ENCODE data around the gene DYNLRB2.

DYNLRB2 gene

GRCh38 chr16:80564394-80564793 is 23.6 kb downstream of the DYNLRB2 start:
- Mint-ChIP-seq H3K27me3 (peaks cover 6% of the 10 kb centered on the region), H3K4me1 (peaks cover 34% of the 10 kb centered on the region), H3K27ac (peak overlapping the region; percentile 40), H3K9me3 (peaks cover 5% of the 10 kb centered on the region), H3K36me3 (peaks cover 6% of the 10 kb centered on the region), H3K4me3 (no peak overlapping the region)
- no peak for DNase-seq
- CTCF ChIA-PET: interaction anchor here (0.8 to 2.7 kb wide), 3 partner anchors 15 to 261 kb away, joined by 3 to 9 read pairs (median 3); no protein-coding TSS in a partner anchor

- Mint-ChIP-seq H3K9me3 (peaks cover 12% of the 10 kb centered on the region), H3K36me3 (peaks cover 10% of the 10 kb centered on the region), H3K4me1 (peaks cover 41% of the 10 kb centered on the region), H3K27ac (peak overlapping the region; percentile 74), H3K27me3 (no peaks in the 10 kb centered on the region), H3K4me3 (no peak overlapping the region)
- peak; percentile 65 for DNase-seq
- CTCF ChIA-PET: interaction anchor here (1.2 to 1.8 kb wide), 2 partner anchors 11 to 14 kb away, joined by 4 to 7 read pairs; no protein-coding TSS in a partner anchor
Observed at GRCh38 chr16:80569440-80570105, 28.8 kb downstream of the DYNLRB2 start.

- Mint-ChIP-seq H3K9me3 (peaks cover 12% of the 10 kb centered on the region), H3K4me1 (peaks cover 36% of the 10 kb centered on the region), H3K4me3 (no peak overlapping the region), H3K27me3 (no peaks in the 10 kb centered on the region), H3K27ac (peak overlapping the region; percentile 22), H3K36me3 (peaks cover 10% of the 10 kb centered on the region)
- DNase-seq: no peak
- CTCF ChIA-PET: interaction anchor here (1.2 to 1.8 kb wide), 2 partner anchors 10 to 14 kb away, joined by 4 to 7 read pairs; no protein-coding TSS in a partner anchor
Observed at GRCh38 chr16:80570106-80570478, 29.3 kb downstream of the DYNLRB2 start.

- no peaks in the 10 kb centered on the region for H3K27me3 Mint-ChIP-seq
- peaks cover 7% of the 10 kb centered on the region for H3K9me3 Mint-ChIP-seq
- CTCF ChIA-PET: interaction anchor here (2.3 kb wide), 1 partner anchor 47 kb away, joined by 10 read pairs; no protein-coding TSS in a partner anchor
- peaks cover 4% of the 10 kb centered on the region for H3K36me3 Mint-ChIP-seq
- no peak overlapping the region for H3K4me3 Mint-ChIP-seq
- H3K4me1 Mint-ChIP-seq: peaks cover 34% of the 10 kb centered on the region
- no peak overlapping the region for H3K27ac Mint-ChIP-seq
- DNase-seq: no peak
Observed at GRCh38 chr16:80573700-80574120, 32.9 kb downstream of the DYNLRB2 start.

GRCh38 chr16:80576343-80576912 is 35.6 kb downstream of the DYNLRB2 start:
- no peak for DNase-seq
- CTCF ChIA-PET: interaction anchor here (2.3 kb wide), 2 partner anchors 49 kb away, joined by 8 to 10 read pairs; no protein-coding TSS in a partner anchor
- Mint-ChIP-seq H3K27ac (no peak overlapping the region), H3K4me1 (peaks cover 37% of the 10 kb centered on the region), H3K27me3 (peaks cover 4% of the 10 kb centered on the region), H3K9me3 (peaks cover 2% of the 10 kb centered on the region), H3K36me3 (peaks cover 8% of the 10 kb centered on the region), H3K4me3 (no peak overlapping the region)

GRCh38 chr16:80577485-80578280 is 36.9 kb downstream of the DYNLRB2 start:
- CTCF ChIA-PET: interaction anchor here (0.6 to 2.3 kb wide), 2 partner anchors 51 to 247 kb away, joined by 3 to 8 read pairs; no protein-coding TSS in a partner anchor
- Mint-ChIP-seq H3K27me3 (peaks cover 4% of the 10 kb centered on the region), H3K36me3 (peaks cover 9% of the 10 kb centered on the region), H3K4me3 (no peak overlapping the region), H3K9me3 (no peaks in the 10 kb centered on the region), H3K4me1 (peaks cover 46% of the 10 kb centered on the region), H3K27ac (no peak overlapping the region)
- no peak for DNase-seq

- H3K36me3 Mint-ChIP-seq: peaks cover 19% of the 10 kb centered on the region
- H3K9me3 Mint-ChIP-seq: peaks cover 3% of the 10 kb centered on the region
- peaks cover 66% of the 10 kb centered on the region for H3K4me1 Mint-ChIP-seq
- peak overlapping the region; percentile 60 for H3K4me3 Mint-ChIP-seq
- H3K27ac Mint-ChIP-seq: peak overlapping the region; percentile 91
- H3K27me3 Mint-ChIP-seq: peaks cover 4% of the 10 kb centered on the region
- CTCF ChIA-PET: interaction anchor here (0.7 to 2.2 kb wide), 19 partner anchors 9 to 244 kb away, joined by 3 to 46 read pairs (median 4); partner anchors contain the start of gene DYNLRB2
- DNase-seq: peak; percentile 86
Observed at GRCh38 chr16:80580109-80580832, 39.5 kb downstream of the DYNLRB2 start.

GRCh38 chr16:80583466-80583865 is 42.7 kb downstream of the DYNLRB2 start:
- Mint-ChIP-seq H3K27me3 (peaks cover 15% of the 10 kb centered on the region), H3K9me3 (peaks cover 23% of the 10 kb centered on the region), H3K27ac (no peak overlapping the region), H3K4me1 (peaks cover 65% of the 10 kb centered on the region), H3K4me3 (no peak overlapping the region), H3K36me3 (peaks cover 36% of the 10 kb centered on the region)
- peak; percentile 34 for DNase-seq
- CTCF ChIA-PET: interaction anchor here (1.1 kb wide), 1 partner anchor 14 kb away, joined by 4 read pairs; no protein-coding TSS in a partner anchor

- CTCF ChIA-PET: interaction anchor here (2.0 kb wide), 1 partner anchor 59 kb away, joined by 10 read pairs; no protein-coding TSS in a partner anchor
- peaks cover 31% of the 10 kb centered on the region for H3K9me3 Mint-ChIP-seq
- H3K4me3 Mint-ChIP-seq: no peak overlapping the region
- peaks cover 54% of the 10 kb centered on the region for H3K4me1 Mint-ChIP-seq
- peaks cover 44% of the 10 kb centered on the region for H3K36me3 Mint-ChIP-seq
- H3K27ac Mint-ChIP-seq: no peak overlapping the region
- peaks cover 29% of the 10 kb centered on the region for H3K27me3 Mint-ChIP-seq
- DNase-seq: no peak
Observed at GRCh38 chr16:80585764-80586163, 45.0 kb downstream of the DYNLRB2 start.

- no peak for DNase-seq
- CTCF ChIA-PET: no interaction called here
- Mint-ChIP-seq H3K27ac (no peak overlapping the region), H3K4me1 (peaks cover 54% of the 10 kb centered on the region), H3K4me3 (no peak overlapping the region), H3K9me3 (peaks cover 31% of the 10 kb centered on the region), H3K36me3 (peaks cover 38% of the 10 kb centered on the region), H3K27me3 (peaks cover 25% of the 10 kb centered on the region)
Observed at GRCh38 chr16:80586476-80586875, 45.7 kb downstream of the DYNLRB2 start.

GRCh38 chr16:80587071-80587470 is 46.3 kb downstream of the DYNLRB2 start:
- DNase-seq: no peak
- Mint-ChIP-seq H3K27ac (no peak overlapping the region), H3K4me1 (peaks cover 54% of the 10 kb centered on the region), H3K4me3 (no peak overlapping the region), H3K27me3 (peaks cover 26% of the 10 kb centered on the region), H3K9me3 (peaks cover 32% of the 10 kb centered on the region), H3K36me3 (peaks cover 40% of the 10 kb centered on the region)
- CTCF ChIA-PET: interaction anchor here (0.8 kb wide), 1 partner anchor 237 kb away, joined by 3 read pairs; no protein-coding TSS in a partner anchor

GRCh38 chr16:80591071-80591915 is 50.5 kb downstream of the DYNLRB2 start:
- H3K27me3 Mint-ChIP-seq: peaks cover 42% of the 10 kb centered on the region
- peak overlapping the region; percentile 51 for H3K4me3 Mint-ChIP-seq
- H3K4me1 Mint-ChIP-seq: peaks cover 28% of the 10 kb centered on the region
- peak; percentile 60 for DNase-seq
- peaks cover 40% of the 10 kb centered on the region for H3K36me3 Mint-ChIP-seq
- peaks cover 42% of the 10 kb centered on the region for H3K9me3 Mint-ChIP-seq
- H3K27ac Mint-ChIP-seq: peak overlapping the region; percentile 88
- CTCF ChIA-PET: interaction anchor here (0.6 to 2.2 kb wide), 5 partner anchors 11 to 65 kb away, joined by 3 to 15 read pairs (median 3); no protein-coding TSS in a partner anchor

GRCh38 chr16:80592273-80592672 is 51.5 kb downstream of the DYNLRB2 start:
- peaks cover 28% of the 10 kb centered on the region for H3K4me1 Mint-ChIP-seq
- H3K36me3 Mint-ChIP-seq: peaks cover 38% of the 10 kb centered on the region
- H3K4me3 Mint-ChIP-seq: no peak overlapping the region
- H3K27me3 Mint-ChIP-seq: peaks cover 34% of the 10 kb centered on the region
- no peak for DNase-seq
- CTCF ChIA-PET: no interaction called here
- peak overlapping the region; percentile 58 for H3K27ac Mint-ChIP-seq
- H3K9me3 Mint-ChIP-seq: peaks cover 40% of the 10 kb centered on the region

All from activated naive CD4-positive, alpha-beta T cell treated with anti-CD3 and anti-CD28 coated beads, Interleukin-2, amount 10 ng/mL, durations not matched to agents 7 days and 5 days (primary cell).